Right renal cortex interstitium (tissue), 3 donors: ENCODE measurements around the gene PPFIBP1. TPM values are rescaled to one million over a fixed set of nuclear protein-coding genes. Genes with fewer than 3 reads are reported as not detected.
"Not testable (repeated sequence)": the region's sequence is repeated elsewhere in the genome, so short reads cannot be mapped to it uniquely, and the experiment has no call there.

Source experiments
- DNase-seq, 3 donors: peaks; one replicate each; pipeline ENCODE4 v3.0.0-alpha.2; 2013; ENCODE audit warnings: low read depth in 3 of 3, low spot score in 2 of 3
- polyA plus RNA-seq, 3 donors: library from polyadenylated mRNA; unstranded; fragments of 120-200 nt; gene quantifications; one replicate each; pipeline ENCODE4 v1.2.1, GENCODE V29; 2013; ENCODE audit not compliant: insufficient read length in 3 of 3

Gene PPFIBP1
- polyA plus RNA-seq, 3 donors, result 66.9 to 90.8 (median 84.2) TPM

GRCh38 chr12:27616356-27617142, 92.5 kb downstream of the PPFIBP1 start:
- DNase-seq, result no peak

- DNase-seq, result no peak
Observed at GRCh38 chr12:27618836-27619235, 94.8 kb downstream of the PPFIBP1 start.

- no peak for DNase-seq
Observed at GRCh38 chr12:27619308-27619707, 95.3 kb downstream of the PPFIBP1 start.

GRCh38 chr12:27620121-27620520, 96.1 kb downstream of the PPFIBP1 start:
- DNase-seq, result no peak

- no peak for DNase-seq
Observed at GRCh38 chr12:27622436-27623195, 98.6 kb downstream of the PPFIBP1 start.

GRCh38 chr12:27623645-27624044, 99.6 kb downstream of the PPFIBP1 start:
- DNase-seq, result no peak

- no peak for DNase-seq
Observed at GRCh38 chr12:27624586-27624985, 100.6 kb downstream of the PPFIBP1 start.

GRCh38 chr12:27627123-27627852, 103.3 kb downstream of the PPFIBP1 start:
- no peak for DNase-seq

- DNase-seq, result not testable (repeated sequence)
Observed at GRCh38 chr12:27627853-27628469, 104.0 kb downstream of the PPFIBP1 start.

- DNase-seq, result not testable (repeated sequence)
Observed at GRCh38 chr12:27630219-27630618, 106.2 kb downstream of the PPFIBP1 start.

- no peak for DNase-seq
Observed at GRCh38 chr12:27631365-27631764, 107.4 kb downstream of the PPFIBP1 start.

GRCh38 chr12:27631813-27632491, 107.9 kb downstream of the PPFIBP1 start:
- DNase-seq, result no peak

- no peak for DNase-seq
Observed at GRCh38 chr12:27635349-27635972, 111.5 kb downstream of the PPFIBP1 start.

- not testable (repeated sequence) for DNase-seq
Observed at GRCh38 chr12:27636569-27636968, 112.6 kb downstream of the PPFIBP1 start.

- no peak for DNase-seq
Observed at GRCh38 chr12:27637524-27637923, 113.5 kb downstream of the PPFIBP1 start.

- no peak for DNase-seq
Observed at GRCh38 chr12:27639265-27639664, 115.3 kb downstream of the PPFIBP1 start.

GRCh38 chr12:27640566-27641200, 116.7 kb downstream of the PPFIBP1 start:
- not testable (repeated sequence) for DNase-seq

- not testable (repeated sequence) for DNase-seq
Observed at GRCh38 chr12:27642361-27642760, 118.4 kb downstream of the PPFIBP1 start.

GRCh38 chr12:27642892-27643291, 118.9 kb downstream of the PPFIBP1 start:
- DNase-seq, result not testable (repeated sequence)
